HFF-Myc (cell line): ENCODE data around the gene FRAT1.

Experiments
- DNase-seq: peaks from one replicate; pipeline ENCODE4 v3.0.0-alpha.2; 2011; ENCODE audit warnings: low read depth; ENCODE audit errors: extremely low read depth
- H3K4me3 ChIP-seq: replicated peaks from 2 replicates; pipeline ENCODE4 v1.5.1; 2011; ENCODE audit warnings: low read depth, mild to moderate bottlenecking, control low read depth, low read length
- TF ChIP-seq, protein P1 (sequence below): IDR thresholded peaks from 2 replicates; pipeline ENCODE4 v1.5.1; 2012; ENCODE audit warnings: mild to moderate bottlenecking, low read depth, low read length, control low read depth; ENCODE audit errors: missing control alignments

Gene FRAT1

DNA sequence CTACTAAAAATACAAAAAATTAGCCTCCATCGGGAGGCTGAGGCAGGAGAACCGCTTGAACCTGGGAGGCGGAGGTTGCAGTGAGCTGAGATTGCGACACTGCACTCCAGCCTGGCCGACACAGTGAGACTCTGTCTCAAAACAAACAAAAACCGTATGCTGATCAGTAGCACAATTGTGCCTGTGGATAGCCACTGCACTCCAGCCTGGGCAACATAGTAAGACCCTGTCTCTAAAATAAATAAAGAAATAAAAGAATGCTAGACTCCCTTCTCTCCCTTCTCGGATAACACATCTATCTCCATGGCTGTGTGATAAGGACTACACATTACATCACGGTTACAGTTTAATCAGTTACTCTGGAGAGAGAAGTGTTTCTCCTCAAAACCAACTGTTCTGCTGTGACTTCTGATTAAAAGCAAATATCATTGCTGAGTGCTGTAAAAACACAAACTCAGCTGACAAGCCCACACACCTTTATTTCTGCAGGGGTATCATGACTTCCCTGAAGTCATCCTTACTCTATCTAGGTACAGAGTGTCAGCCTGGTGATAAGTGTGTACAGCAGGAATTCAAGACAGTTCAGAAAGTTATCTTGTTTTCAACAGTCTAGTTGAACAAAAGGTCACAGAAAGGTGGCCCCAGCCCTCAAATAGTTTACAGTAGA lies 21.4 kb upstream of the FRAT1 start:
- no peak overlapping the region for H3K4me3 ChIP-seq
- TF ChIP-seq, protein P1, sequence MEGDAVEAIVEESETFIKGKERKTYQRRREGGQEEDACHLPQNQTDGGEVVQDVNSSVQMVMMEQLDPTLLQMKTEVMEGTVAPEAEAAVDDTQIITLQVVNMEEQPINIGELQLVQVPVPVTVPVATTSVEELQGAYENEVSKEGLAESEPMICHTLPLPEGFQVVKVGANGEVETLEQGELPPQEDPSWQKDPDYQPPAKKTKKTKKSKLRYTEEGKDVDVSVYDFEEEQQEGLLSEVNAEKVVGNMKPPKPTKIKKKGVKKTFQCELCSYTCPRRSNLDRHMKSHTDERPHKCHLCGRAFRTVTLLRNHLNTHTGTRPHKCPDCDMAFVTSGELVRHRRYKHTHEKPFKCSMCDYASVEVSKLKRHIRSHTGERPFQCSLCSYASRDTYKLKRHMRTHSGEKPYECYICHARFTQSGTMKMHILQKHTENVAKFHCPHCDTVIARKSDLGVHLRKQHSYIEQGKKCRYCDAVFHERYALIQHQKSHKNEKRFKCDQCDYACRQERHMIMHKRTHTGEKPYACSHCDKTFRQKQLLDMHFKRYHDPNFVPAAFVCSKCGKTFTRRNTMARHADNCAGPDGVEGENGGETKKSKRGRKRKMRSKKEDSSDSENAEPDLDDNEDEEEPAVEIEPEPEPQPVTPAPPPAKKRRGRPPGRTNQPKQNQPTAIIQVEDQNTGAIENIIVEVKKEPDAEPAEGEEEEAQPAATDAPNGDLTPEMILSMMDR, result no peak
- no peak for DNase-seq

DNA sequence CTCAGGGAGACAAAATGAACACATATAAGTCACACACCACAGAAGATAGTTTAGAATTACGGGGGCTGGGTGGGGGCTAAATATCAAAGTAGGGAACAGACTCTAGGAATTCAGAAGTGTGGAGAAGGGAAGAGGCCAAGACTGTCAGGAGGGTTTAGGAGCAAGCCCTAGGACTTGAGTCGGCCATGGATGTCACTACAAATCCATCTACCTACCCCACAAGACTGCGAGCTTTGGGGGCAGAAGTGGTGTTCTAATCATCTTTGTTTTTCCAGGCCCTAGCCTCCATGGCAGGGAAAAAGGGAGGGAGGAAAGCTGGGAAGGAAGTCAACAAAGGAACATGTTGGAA lies 20.9 kb upstream of the FRAT1 start:
- TF ChIP-seq, protein P1, result no peak
- H3K4me3 ChIP-seq, result no peak overlapping the region
- no peak for DNase-seq

DNA sequence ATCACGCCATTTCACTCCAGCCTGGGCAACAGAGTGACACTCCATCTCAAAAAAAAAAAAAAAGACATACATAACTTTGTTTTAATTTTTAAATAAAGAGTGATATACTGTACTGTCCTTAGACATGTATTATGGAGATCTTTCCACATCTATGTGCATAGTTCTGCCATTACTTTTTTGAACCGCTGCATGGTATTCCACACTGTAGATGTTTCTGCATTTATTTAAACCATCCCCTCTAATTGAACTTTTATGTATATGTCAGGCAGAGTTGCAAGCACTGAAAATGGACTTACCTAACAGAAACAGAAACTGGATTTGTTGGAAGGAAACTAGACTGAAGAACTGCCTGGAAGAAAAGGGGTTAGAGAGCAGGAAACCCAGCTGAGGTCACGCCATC lies 18.1 kb upstream of the FRAT1 start:
- TF ChIP-seq, protein P1, result no peak
- DNase-seq, result no peak
- no peak overlapping the region for H3K4me3 ChIP-seq

DNA sequence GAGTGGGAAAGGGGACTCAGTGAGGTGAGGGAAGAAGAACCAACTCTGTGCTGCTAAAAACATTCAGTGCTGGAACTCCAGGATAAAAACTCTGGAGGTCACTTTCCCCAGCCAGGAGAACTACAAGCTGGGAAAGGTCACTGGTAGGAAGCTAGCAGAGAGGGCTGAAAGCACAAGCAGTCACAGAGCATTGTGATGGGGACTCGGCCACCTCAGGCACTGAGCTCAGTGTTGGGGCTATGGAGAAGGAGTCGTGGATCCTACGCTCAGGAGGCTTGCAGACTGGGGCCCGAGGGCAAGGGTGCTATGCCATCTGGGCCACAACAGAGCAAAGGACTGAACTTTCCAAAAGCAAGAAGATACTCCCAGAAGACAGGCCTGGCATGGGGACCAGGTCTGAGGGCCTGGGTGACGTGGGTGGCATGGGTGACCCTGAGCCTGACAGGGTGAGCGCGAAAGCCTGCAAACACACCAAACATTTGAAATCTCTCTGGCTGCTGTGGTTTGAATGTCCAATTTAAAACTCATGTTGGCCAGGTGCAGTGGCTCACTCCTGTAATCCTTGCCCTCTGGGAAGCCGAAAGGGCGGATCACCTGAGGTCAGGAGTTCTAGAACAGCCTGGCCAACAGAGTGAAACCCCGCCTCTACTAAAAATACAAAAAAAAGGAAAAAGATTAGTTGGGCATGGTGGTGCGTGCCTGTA lies 16.8 kb upstream of the FRAT1 start:
- TF ChIP-seq, protein P1, result no peak
- DNase-seq, result no peak
- no peak overlapping the region for H3K4me3 ChIP-seq

DNA sequence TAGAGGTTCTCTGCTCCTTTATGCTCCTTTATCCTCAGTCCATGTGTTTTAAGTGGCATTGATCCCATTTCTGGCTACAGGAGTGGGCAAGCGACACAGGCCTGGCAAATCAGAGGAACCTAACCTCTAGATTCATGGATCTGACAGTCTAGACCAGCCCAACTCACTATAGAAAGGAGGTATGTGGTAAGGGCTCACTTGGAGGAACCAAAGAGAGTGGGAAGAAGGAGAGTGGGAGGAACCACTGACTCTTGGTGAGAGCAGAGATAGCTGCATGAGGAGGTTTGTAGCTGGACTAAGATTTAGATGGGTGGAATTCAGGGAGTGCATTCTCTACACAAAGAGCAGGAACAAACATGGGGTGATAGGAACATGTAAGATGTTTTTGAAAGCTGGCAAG lies 11.6 kb upstream of the FRAT1 start:
- no peak overlapping the region for H3K4me3 ChIP-seq
- TF ChIP-seq, protein P1, result no peak
- DNase-seq, result no peak

DNA sequence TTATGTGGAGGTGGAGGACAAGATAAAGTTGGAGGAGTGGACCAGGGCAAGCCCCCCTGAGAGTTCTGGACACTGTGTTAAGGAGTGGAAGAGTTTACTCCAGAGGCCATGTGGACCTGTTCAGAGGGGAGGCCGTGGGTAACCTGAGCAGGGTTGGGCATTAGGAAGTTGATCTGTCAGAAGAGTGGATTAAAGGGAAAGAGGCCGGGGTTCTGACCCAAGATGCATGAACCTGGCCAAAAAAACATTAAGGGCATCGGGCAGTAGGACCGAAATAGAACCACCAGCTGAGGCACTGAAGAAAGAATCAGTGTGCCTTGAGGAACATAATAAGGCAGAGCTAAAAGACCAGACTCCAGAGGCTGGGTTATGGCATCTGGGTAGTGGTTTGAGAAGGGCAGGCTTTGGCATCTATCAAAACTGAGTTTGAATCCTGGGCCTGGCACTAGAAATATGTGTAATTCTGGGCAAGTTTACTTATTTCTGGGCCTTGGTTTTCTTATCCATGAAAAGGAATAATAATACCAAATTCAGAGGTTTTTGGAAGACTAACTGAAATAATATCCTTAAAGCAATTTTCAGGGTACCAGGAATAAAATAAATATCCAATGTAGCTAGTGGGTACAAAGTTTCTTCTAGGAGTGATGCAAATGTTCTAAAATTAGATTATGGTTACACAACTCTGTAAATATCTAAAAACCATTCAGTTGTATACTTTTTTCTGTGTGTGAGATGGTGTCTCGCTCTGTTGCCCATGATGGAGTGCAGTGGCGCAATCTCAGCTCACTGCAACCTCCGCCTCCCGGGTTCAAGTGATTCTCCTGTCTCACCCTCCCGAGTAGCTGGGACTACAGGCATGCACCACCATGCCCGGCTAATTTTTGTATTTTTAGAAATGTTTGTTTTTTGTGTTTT lies 10.9 kb upstream of the FRAT1 start:
- no peak overlapping the region for H3K4me3 ChIP-seq
- TF ChIP-seq, protein P1, result no peak
- no peak for DNase-seq
